Nephron progenitor cell (in vitro differentiated cells): Measurements from ENCODE around the gene CAMTA1.
"Not testable (repeated sequence)": the region's sequence is repeated elsewhere in the genome, so short reads cannot be mapped to it uniquely, and the experiment has no call there.

Experiments
- DNase-seq: peaks from one replicate; pipeline ENCODE4 v3.0.0; 2021
- H3K27ac Mint-ChIP-seq: 2 replicates; pipeline ENCODE4 v1.8.0; 2021; ENCODE audit warnings: mild to moderate bottlenecking, moderate library complexity, mixed read lengths
- H3K27me3 Mint-ChIP-seq: 2 replicates; pipeline ENCODE4 v1.8.0; 2021; ENCODE audit warnings: mild to moderate bottlenecking, low read depth, mixed read lengths; ENCODE audit not compliant: poor library complexity
- H3K36me3 Mint-ChIP-seq: 2 replicates; pipeline ENCODE4 v1.8.0; 2021; ENCODE audit warnings: low read depth, mixed read lengths
- H3K4me1 Mint-ChIP-seq: 2 replicates; pipeline ENCODE4 v1.8.0; 2021; ENCODE audit warnings: mixed read lengths
- H3K4me3 Mint-ChIP-seq: 2 replicates; pipeline ENCODE4 v1.8.0; 2021; ENCODE audit warnings: mild to moderate bottlenecking, moderate library complexity, mixed read lengths
- H3K9me3 Mint-ChIP-seq: 2 replicates; pipeline ENCODE4 v1.8.0; 2021; ENCODE audit warnings: mild to moderate bottlenecking, moderate library complexity, mixed read lengths
- TF ChIP-seq, protein P1 (sequence below): fragments of 200-600 bp; sonication (generic); IDR thresholded peaks from 2 replicates; pipeline ENCODE4 v1.5.0; 2021; ENCODE audit warnings: antibody characterized with exemption

The CAMTA1 gene

DNA sequence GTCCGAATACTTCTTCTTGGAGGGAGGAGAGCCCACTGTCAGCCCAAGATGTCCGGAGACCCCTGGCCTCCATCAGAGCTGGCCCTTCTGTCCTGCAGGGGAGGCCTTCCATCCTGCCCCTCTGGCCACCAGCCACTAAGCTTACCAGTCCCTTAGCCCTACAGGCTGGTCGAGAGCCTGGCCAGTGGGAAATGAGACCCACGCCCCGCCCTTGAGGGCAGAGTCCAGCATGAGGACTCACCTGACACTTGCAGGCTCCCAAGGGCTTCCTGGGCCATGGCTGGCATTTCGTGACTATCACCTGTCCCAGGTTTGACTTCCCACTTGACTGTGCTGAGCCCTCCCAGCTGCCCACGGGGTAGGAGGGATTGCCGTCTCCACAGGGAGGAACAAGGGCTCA is 624.0 kb downstream of the CAMTA1 start:
- DNase-seq, result no peak
- no peaks in the 10 kb centered on the region for H3K9me3 Mint-ChIP-seq
- no peaks in the 10 kb centered on the region for H3K36me3 Mint-ChIP-seq
- H3K4me3 Mint-ChIP-seq, result no peak overlapping the region
- TF ChIP-seq, protein P1, sequence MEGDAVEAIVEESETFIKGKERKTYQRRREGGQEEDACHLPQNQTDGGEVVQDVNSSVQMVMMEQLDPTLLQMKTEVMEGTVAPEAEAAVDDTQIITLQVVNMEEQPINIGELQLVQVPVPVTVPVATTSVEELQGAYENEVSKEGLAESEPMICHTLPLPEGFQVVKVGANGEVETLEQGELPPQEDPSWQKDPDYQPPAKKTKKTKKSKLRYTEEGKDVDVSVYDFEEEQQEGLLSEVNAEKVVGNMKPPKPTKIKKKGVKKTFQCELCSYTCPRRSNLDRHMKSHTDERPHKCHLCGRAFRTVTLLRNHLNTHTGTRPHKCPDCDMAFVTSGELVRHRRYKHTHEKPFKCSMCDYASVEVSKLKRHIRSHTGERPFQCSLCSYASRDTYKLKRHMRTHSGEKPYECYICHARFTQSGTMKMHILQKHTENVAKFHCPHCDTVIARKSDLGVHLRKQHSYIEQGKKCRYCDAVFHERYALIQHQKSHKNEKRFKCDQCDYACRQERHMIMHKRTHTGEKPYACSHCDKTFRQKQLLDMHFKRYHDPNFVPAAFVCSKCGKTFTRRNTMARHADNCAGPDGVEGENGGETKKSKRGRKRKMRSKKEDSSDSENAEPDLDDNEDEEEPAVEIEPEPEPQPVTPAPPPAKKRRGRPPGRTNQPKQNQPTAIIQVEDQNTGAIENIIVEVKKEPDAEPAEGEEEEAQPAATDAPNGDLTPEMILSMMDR, result no peak
- H3K27ac Mint-ChIP-seq, result no peak overlapping the region
- H3K27me3 Mint-ChIP-seq, result peaks cover 2% of the 10 kb centered on the region
- H3K4me1 Mint-ChIP-seq, result peaks cover 5% of the 10 kb centered on the region

- TF ChIP-seq, protein P1, result no peak
- DNase-seq, result no peak
- peaks cover 2% of the 10 kb centered on the region for H3K27me3 Mint-ChIP-seq
- H3K36me3 Mint-ChIP-seq, result no peaks in the 10 kb centered on the region
- H3K9me3 Mint-ChIP-seq, result no peaks in the 10 kb centered on the region
- no peak overlapping the region for H3K4me3 Mint-ChIP-seq
- H3K4me1 Mint-ChIP-seq, result peaks cover 5% of the 10 kb centered on the region
- H3K27ac Mint-ChIP-seq, result no peak overlapping the region
These were observed 624.9 kb downstream of the CAMTA1 start for GRCh38 chr1:7410156-7410555.

DNA sequence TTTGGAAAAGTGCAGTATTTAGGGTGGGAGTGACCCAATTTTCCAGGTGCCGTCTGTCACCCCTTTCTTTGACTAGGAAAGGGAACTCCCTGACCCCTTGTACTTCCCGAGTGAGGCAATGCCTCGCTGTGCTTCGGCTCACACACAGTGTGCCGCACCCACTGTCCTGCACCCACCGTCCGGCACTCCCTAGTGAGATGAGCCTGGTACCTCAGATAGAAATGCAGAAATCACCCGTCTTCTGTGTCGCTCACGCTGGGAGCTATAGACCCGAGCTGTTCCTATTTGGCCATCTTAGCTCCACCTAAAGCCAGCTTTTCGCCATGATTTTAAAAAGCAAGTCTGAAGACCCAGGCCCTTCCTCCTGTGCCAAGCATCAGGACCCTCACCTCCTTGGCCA is 632.4 kb downstream of the CAMTA1 start:
- not testable (repeated sequence) for H3K27me3 Mint-ChIP-seq, H3K27ac Mint-ChIP-seq, DNase-seq, H3K4me3 Mint-ChIP-seq, H3K4me1 Mint-ChIP-seq
- H3K9me3 Mint-ChIP-seq, result peaks cover 37% of the 10 kb centered on the region
- peaks cover 13% of the 10 kb centered on the region for H3K36me3 Mint-ChIP-seq

DNA sequence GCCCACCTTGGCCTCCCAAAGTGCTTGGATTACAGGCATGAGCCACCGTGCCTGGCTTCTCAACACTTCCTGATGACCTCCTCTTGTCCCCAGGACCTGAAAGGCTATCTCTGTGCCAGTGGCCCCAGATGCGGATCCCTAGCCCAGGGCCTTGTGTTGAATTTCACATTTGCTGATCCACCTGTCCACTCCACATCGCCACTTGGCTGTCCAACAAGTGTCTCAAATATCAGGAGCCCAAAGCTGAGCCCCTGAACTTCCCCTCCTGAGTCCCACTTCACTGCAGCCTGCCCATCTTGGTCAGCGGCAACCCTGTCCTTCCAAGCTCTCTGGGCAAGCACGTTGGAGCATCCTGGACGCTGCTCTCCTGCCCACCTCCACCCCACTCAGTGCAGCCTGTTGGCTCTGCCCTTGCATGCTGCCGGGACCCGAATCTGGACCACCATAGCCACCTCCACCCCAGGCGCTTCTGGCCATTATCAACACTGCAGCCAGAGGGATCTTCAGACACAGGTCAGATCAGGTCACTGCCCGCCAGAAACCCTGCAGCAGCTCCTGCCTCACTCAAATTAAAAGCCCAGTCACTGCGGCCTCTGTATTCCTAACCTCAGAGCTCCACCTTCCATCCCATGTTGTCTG is 633.3 kb downstream of the CAMTA1 start:
- Mint-ChIP-seq H3K36me3 (peaks cover 13% of the 10 kb centered on the region), H3K4me3 (no peak overlapping the region)

GRCh38 chr1:7420098-7420445 is 634.8 kb downstream of the CAMTA1 start:
- TF ChIP-seq, protein P1, result no peak
- no peak overlapping the region for H3K27ac Mint-ChIP-seq

More for the DNA sequence above, 633.3 kb downstream of the CAMTA1 start:
- TF ChIP-seq, protein P1, result no peak
- DNase-seq, result no peak
- peaks cover 37% of the 10 kb centered on the region for H3K9me3 Mint-ChIP-seq
- no peaks in the 10 kb centered on the region for H3K4me1 Mint-ChIP-seq
- H3K27ac Mint-ChIP-seq, result no peak overlapping the region
- H3K27me3 Mint-ChIP-seq, result peaks cover 6% of the 10 kb centered on the region

GRCh38 chr1:7420470-7421100 is 635.3 kb downstream of the CAMTA1 start:
- no peaks in the 10 kb centered on the region for H3K4me1 Mint-ChIP-seq
- H3K9me3 Mint-ChIP-seq, result peaks cover 37% of the 10 kb centered on the region
- TF ChIP-seq, protein P1, result no peak
- no peak overlapping the region for H3K4me3 Mint-ChIP-seq
- DNase-seq, result no peak
- no peak overlapping the region for H3K27ac Mint-ChIP-seq
- H3K36me3 Mint-ChIP-seq, result peaks cover 13% of the 10 kb centered on the region
- H3K27me3 Mint-ChIP-seq, result peaks cover 10% of the 10 kb centered on the region

More at GRCh38 chr1:7420098-7420445, 634.8 kb downstream of the CAMTA1 start:
- H3K4me3 Mint-ChIP-seq, result no peak overlapping the region
- H3K27me3 Mint-ChIP-seq, result peaks cover 10% of the 10 kb centered on the region
- no peaks in the 10 kb centered on the region for H3K4me1 Mint-ChIP-seq
- peaks cover 13% of the 10 kb centered on the region for H3K36me3 Mint-ChIP-seq
- H3K9me3 Mint-ChIP-seq, result peaks cover 37% of the 10 kb centered on the region
- DNase-seq, result no peak
